Measurements from ENCODE around the gene SMOC2.

GRCh38 chr6:168574075-168574698 is 133.2 kb downstream of the SMOC2 start:
- TF ChIP-seq EP300 (IDR thresholded peaks at IDR 0.05; ENCODE audit: borderline replicate concordance) = no peak
- no peak for TF ChIP-seq CREB1 (IDR thresholded peaks at IDR 0.05; ENCODE audit: low read depth)
